Smooth muscle cell (in vitro differentiated cells): Measurements from ENCODE around the gene BTBD16. TPM values are rescaled to one million over a fixed set of nuclear protein-coding genes. Genes with fewer than 3 reads are reported as not detected.

Source experiments
- DNase-seq: peaks from one replicate; lab custom pipeline; 2025; ENCODE audit not compliant: unreplicated experiment; lab: John Stamatoyannopoulos, UW
- H2AFZ ChIP-seq: fragments of 200-600 bp; sonication (generic); 2 replicates; pipeline ENCODE4 v1.6.0; 2016; ENCODE audit warnings: antibody characterized with exemption, low read depth, mild to moderate bottlenecking
- H3F3A ChIP-seq: fragments of 200-600 bp; sonication (generic); 2 replicates; pipeline ENCODE4 v1.6.0; 2017; ENCODE audit warnings: antibody characterized with exemption, low read depth
- H3K27ac ChIP-seq: fragments of 200-600 bp; sonication (generic); 2 replicates; pipeline ENCODE4 v1.5.1; 2016; ENCODE audit warnings: low read depth, mild to moderate bottlenecking
- H3K27me3 ChIP-seq: fragments of 200-600 bp; sonication (generic); 2 replicates; pipeline ENCODE4 v1.6.1; 2016; ENCODE audit warnings: low read depth, mild to moderate bottlenecking
- H3K36me3 ChIP-seq: fragments of 200-600 bp; sonication (generic); 2 replicates; pipeline ENCODE4 v1.5.1; 2016; ENCODE audit warnings: low read depth
- H3K4me1 ChIP-seq: fragments of 200-600 bp; sonication (generic); 2 replicates; pipeline ENCODE4 v1.5.1; 2016; ENCODE audit warnings: low read depth
- H3K4me2 ChIP-seq: fragments of 200-600 bp; sonication (generic); 2 replicates; pipeline ENCODE4 v1.6.0; 2016; ENCODE audit warnings: mild to moderate bottlenecking
- H3K4me3 ChIP-seq: fragments of 200-600 bp; sonication (generic); 2 replicates; pipeline ENCODE4 v1.5.1; 2016; ENCODE audit warnings: mild to moderate bottlenecking
- H3K79me2 ChIP-seq: fragments of 200-600 bp; sonication (generic); 2 replicates; pipeline ENCODE4 v1.6.0; 2016; ENCODE audit warnings: low read depth, mild to moderate bottlenecking
- H3K9ac ChIP-seq: fragments of 200-600 bp; sonication (generic); 2 replicates; pipeline ENCODE4 v1.6.0; 2016; ENCODE audit warnings: low read depth
- H3K9me3 ChIP-seq: fragments of 200-600 bp; sonication (generic); replicated peaks from 2 replicates; pipeline ENCODE4 v1.5.1; 2016; ENCODE audit warnings: low read depth
- H4K20me1 ChIP-seq: fragments of 200-600 bp; sonication (generic); 2 replicates; pipeline ENCODE4 v1.6.0; 2016; ENCODE audit warnings: low read depth
- CTCF ChIP-seq: fragments of 200-600 bp; sonication (generic); IDR thresholded peaks from 2 replicates; pipeline ENCODE4 v1.5.1; 2017; ENCODE audit warnings: borderline replicate concordance, mild to moderate bottlenecking, antibody characterized with exemption; ENCODE audit not compliant: insufficient read depth, poor library complexity, severe bottlenecking
- WGBS: methylation state at CpG from one replicate; pipeline ENCODE4 v1.1.7; 2016; ENCODE audit warnings: low lambda C conversion rate; 5-methylcytosine and 5-hydroxymethylcytosine counted together
- polyA plus RNA-seq: library from polyadenylated mRNA; unstranded; fragments of >200 nt; fragmentation: Nextera tagmentation; extraction: Ambion mirVana; gene quantifications from 2 replicates; pipeline ENCODE4 v1.2.1, GENCODE V29; 2016
- total RNA-seq: library from RNA; depleted of rRNA; stranded (reverse); fragments of >200 nt; gene quantifications from 2 replicates; pipeline ENCODE4 v1.2.3, GENCODE V29; 2014

BTBD16 gene
- total and polyA plus RNA-seq, 2 experiments from 2014 or later = not detected

GRCh38 chr10:122380703-122381102 lies 109.6 kb downstream of the BTBD16 start:
- H2AFZ ChIP-seq = no peak overlapping the region
- peaks cover 79% of the 10 kb centered on the region for H3K79me2 ChIP-seq
- no peaks in the 10 kb centered on the region for H3K27me3 ChIP-seq
- no peak for DNase-seq
- no peak overlapping the region for H3K9ac ChIP-seq
- H3F3A ChIP-seq = no peaks in the 10 kb centered on the region
- peaks cover 13% of the 10 kb centered on the region for H3K4me1 ChIP-seq
- no peaks in the 10 kb centered on the region for H3K36me3 ChIP-seq
- H4K20me1 ChIP-seq = peaks cover 65% of the 10 kb centered on the region
- H3K9me3 ChIP-seq = no peaks in the 10 kb centered on the region
- H3K27ac ChIP-seq = no peak overlapping the region
- H3K4me2 ChIP-seq = no peak overlapping the region
- WGBS = 95% methylated on average over 4 of the region's 4 CpGs
- no peak for TF ChIP-seq CTCF
- no peak overlapping the region for H3K4me3 ChIP-seq

- Histone ChIP-seq H3K4me2 (no peak overlapping the region), H3K4me3 (no peak overlapping the region), H2AFZ (no peak overlapping the region), H3K36me3 (no peaks in the 10 kb centered on the region), H3K79me2 (peaks cover 74% of the 10 kb centered on the region), H3F3A (no peaks in the 10 kb centered on the region), H3K27ac (no peak overlapping the region), H3K4me1 (peaks cover 4% of the 10 kb centered on the region), H3K9me3 (no peaks in the 10 kb centered on the region), H3K9ac (no peak overlapping the region), H3K27me3 (no peaks in the 10 kb centered on the region), H4K20me1 (peaks cover 68% of the 10 kb centered on the region)
- 67% methylated on average over 2 of the region's 2 CpGs for WGBS
- no peak for DNase-seq
- no peak for TF ChIP-seq CTCF
These were observed 110.6 kb downstream of the BTBD16 start for GRCh38 chr10:122381680-122382079.

GRCh38 chr10:122386514-122386913 lies 115.4 kb downstream of the BTBD16 start:
- no peaks in the 10 kb centered on the region for H3K4me1 ChIP-seq
- no peak for DNase-seq
- no peak overlapping the region for H3K4me3 ChIP-seq
- no peak overlapping the region for H3K9ac ChIP-seq
- peaks cover 65% of the 10 kb centered on the region for H3K79me2 ChIP-seq
- no peak overlapping the region for H2AFZ ChIP-seq
- WGBS = 100% methylated on average over 2 of the region's 2 CpGs
- H4K20me1 ChIP-seq = peaks cover 52% of the 10 kb centered on the region
- H3K27ac ChIP-seq = no peak overlapping the region
- H3K4me2 ChIP-seq = no peak overlapping the region
- no peaks in the 10 kb centered on the region for H3K9me3 ChIP-seq
- H3K27me3 ChIP-seq = no peaks in the 10 kb centered on the region
- H3K36me3 ChIP-seq = no peaks in the 10 kb centered on the region
- no peak for TF ChIP-seq CTCF
- no peaks in the 10 kb centered on the region for H3F3A ChIP-seq

GRCh38 chr10:122387572-122387971 lies 116.5 kb downstream of the BTBD16 start:
- H3K27me3 ChIP-seq = no peaks in the 10 kb centered on the region
- H3K4me2 ChIP-seq = no peak overlapping the region
- DNase-seq = no peak
- H4K20me1 ChIP-seq = peaks cover 51% of the 10 kb centered on the region
- H3K4me1 ChIP-seq = no peaks in the 10 kb centered on the region
- peaks cover 64% of the 10 kb centered on the region for H3K79me2 ChIP-seq
- H3K4me3 ChIP-seq = no peak overlapping the region
- WGBS = 100% methylated on average over 2 of the region's 2 CpGs
- H3F3A ChIP-seq = no peaks in the 10 kb centered on the region
- no peaks in the 10 kb centered on the region for H3K36me3 ChIP-seq
- H3K9me3 ChIP-seq = no peaks in the 10 kb centered on the region
- no peak overlapping the region for H2AFZ ChIP-seq
- no peak overlapping the region for H3K9ac ChIP-seq
- no peak overlapping the region for H3K27ac ChIP-seq
- no peak for TF ChIP-seq CTCF
